ENCODE data around the gene MTUS2.

- no peak for TF ChIP-seq CTCF (IDR thresholded peaks at IDR 0.05; ENCODE audit: insufficient read depth, low read length, poor library complexity, severe bottlenecking)
- TF ChIP-seq EZH2phosphoT487 (conservative IDR thresholded peaks at IDR 0.05; ENCODE audit: low read length): no peak
Measured at GRCh38 chr13:28967029-28967915, 147.1 kb downstream of the MTUS2 start.

Measured in SU-DHL-6 (cell line).